Fibroblast of skin of abdomen (primary cell): ENCODE data around the gene DGCR2.

Experiments used
- DNase-seq: peaks from one replicate; pipeline ENCODE4 v3.0.0-alpha.2; 2013

The DGCR2 gene

DNA sequence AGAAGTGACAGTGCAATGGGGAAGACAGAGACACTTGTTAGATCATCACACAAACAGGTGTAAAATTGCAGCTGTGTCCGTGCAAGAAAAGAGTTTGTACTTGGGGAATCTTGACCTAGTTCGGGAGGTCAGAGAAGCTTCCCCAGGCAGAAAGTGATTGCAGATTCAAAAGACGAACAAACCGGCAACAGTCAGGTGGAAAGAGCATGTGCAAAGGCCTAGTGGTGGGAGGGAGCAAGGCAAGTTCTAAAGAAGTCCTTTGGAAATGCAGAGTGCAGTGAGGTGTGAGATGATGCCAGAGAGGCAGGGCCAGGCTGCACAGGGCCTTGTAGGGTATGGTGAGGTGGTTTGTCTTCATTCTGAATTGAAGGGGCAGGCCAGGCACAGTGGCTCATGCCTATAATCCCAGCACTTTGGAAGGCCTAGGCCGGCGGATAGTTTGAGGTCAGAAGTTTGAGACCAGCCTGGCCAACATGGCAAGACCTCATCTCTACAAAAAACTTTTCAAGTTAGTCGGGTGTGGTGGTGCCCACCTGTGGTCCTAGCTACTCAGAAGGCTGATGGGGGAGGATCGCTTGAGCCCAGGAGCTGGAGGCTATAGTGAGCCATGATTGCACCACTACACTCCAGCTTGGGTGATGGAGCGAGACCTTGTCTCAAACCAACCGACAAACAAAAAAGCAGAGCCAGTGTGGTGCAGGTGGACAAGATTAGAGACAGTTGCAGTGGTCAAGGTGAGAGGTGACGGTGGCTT, 24.2 kb upstream of the DGCR2 start:
- no peak for DNase-seq

DNA sequence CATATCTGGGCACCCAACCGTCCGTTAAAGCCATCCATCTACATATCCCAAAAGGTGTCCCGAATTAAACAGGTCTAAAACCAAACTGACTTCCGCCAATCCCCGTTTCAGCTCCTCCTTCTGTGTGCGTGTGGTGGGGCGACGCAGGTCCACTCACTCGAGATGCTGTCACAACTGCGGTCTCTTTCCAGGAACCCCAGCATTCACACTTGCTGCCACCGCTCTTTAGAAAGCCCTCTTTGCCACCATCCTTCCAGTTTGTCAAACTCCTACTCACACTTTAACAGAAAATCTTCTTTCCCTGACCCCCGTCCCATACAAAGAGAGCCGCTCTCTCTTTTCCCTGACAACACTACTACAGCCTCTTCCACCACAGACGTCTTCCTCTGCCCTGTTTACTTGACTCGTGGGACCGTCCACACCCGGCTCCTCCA, 21.8 kb upstream of the DGCR2 start:
- no peak for DNase-seq

DNA sequence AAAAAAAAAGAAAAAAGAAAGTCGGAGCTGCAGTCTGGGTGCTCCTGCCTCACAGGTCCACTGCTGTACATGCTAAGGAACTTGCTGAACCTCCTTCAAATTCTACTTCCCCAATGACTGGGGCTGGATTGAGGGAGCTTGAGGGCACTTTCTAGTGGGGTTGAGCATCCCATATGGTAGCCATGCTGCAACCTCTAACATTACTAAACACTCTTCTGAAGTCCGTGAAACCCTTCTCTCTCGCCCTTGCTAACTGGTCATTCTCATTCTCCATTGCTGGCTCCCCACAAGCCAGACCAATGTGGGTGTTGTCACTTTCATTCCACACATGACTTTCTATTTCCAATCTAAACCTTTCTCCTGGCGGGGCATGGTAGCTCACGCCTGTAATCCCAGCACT, 21.0 kb upstream of the DGCR2 start:
- no peak for DNase-seq

DNA sequence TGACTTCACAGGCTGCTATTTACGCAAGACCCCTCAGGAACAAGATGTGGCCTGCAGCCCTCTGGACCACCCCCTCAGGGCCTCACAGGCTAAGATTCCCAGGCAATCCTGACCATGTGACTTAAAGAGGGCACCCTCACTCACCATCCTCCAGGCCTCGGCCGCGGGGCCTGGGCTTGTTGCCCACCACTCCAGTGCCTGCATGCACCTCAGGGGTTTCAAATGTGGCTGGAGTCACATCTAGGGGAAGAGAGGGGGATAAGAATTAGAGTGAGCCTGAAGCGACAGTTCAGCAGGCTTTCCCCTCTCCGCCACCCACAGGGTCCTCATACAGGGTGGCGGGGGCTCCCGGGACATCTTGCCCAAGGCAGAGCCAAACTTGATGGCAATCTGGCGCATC, 20.2 kb upstream of the DGCR2 start:
- no peak for DNase-seq

DNA sequence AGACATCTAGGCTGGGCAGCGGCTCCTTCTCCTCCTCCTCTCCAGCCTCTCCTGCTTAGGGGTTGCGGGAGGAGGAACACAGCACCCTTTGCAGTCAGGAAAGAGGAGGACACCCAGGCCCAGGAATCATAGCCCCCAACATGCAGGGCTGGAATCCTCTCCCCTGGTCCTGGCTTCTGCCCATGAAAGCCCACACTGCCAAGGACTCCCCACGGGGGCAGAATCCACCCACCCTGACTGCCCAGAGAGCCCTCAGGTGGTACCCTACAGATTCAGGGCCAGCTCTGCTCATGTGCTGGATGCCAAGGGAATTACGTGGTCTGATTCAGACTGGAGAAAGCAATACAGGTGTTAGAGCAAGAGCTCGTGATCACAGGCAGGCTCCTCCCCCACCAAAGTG, 17.8 kb upstream of the DGCR2 start:
- DNase-seq, result no peak

DNA sequence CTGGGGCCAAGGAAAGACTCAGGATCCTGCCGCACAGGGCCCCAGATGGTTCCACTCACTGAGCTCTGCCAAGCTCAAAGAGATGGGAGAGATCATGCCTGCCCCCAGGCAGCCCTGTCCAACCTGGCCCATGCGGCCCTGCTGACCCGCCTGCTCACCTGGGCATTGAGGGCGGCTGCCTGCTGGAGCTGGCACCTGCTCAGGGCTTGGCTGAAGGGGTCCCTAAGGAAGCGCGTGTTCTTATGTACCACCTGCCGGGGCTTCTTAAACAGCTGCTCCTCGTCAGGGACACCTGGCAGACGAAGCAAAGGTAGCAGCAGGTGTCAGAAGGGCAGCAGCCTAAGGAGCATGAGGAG, 16.8 kb upstream of the DGCR2 start:
- DNase-seq, result no peak

DNA sequence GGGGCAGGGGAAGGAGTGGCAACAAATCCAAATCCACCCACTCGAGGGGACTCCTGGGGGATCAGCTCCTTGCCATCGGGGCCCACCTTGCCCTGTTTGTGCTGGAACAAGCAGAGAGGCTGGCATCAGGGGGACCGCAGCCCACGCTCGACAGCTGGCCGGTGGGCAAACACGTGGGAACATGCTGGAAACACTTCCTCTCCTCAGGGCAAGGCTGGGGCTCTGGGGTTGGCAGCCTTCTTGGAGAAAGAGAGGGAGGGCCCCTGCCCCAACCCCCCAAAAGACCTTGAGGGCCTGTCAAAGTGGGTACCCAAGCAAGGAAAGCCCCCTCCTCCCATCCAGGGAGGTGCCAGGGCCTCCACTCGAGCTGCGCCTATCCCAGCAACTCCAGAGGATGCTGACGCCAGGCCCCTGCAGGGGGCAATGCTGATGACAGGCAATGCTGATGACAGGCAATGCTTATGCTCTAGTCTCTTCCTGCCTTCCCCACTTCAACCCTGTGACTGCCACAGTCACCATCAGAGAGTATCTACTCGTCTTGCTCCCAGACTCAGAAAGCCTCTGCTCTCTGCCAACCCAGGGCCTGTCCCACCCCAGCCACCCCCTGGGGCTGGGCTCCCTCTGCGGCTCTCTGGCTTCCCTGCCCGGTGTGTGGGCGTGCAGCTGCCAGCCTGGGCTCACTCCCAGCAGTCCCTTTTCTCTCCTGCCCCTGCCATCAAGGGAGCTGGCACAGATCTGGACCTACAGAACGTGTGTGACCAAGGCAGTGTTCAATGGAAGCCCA, 16.2 kb upstream of the DGCR2 start:
- DNase-seq, result no peak

DNA sequence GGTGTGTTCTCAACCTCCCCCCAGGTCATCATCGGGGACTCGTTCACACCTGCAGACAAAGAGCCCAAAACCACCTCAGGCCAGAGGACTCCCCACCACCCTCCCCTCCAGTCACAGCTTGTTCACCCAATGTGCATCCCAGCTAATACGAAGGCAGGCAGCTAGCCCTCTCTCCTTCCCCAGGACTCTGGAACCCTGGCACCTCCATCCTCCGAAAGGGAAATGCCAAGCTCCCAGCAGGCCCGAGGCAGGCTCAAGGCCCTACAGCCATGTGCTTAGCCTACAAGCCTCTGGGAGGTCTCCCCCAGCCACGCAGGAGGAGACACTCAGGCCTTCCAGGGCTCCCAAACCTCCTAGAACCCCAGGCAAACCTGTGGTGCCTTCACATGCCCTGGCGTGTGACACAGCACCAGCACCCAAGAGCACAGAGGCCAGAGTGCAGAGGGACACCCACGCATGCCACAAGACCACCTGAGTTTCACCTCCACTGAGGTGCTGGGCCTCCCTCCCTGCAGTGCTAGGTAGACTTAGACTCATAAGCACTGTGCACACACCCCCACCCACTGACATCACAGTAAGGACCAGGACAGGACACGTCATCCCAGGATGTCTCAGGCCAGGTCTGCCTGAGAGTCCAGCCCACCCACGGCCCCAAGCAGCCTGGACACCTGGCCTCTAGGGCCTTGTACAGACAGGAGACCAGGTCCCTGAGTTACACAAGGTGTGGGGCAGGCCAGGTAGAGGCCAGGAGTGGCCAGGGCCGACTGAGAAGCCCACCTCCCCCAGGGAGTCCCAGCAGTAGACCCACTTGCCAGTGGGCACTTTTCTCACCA, 15.4 kb upstream of the DGCR2 start:
- DNase-seq, result no peak

DNA sequence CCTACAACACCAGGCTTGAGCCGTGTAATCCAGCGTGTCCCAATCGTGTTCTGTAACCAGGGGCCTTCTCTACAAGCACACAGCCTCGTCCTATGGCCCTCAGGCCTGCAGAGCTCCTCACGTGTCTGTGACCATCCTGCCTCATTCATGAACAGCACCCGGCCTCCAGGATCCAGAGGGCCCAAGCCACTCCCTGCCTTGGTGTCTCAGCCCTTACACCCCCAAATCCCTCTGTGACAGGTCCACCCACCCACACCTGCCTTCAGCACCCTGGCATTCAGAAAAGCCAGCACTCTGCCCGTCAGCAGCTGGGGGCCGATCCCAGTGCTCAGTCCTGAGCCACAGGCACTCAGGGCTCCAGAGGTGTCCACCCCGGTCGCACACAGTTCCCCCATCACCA, 14.7 kb upstream of the DGCR2 start:
- no peak for DNase-seq

DNA sequence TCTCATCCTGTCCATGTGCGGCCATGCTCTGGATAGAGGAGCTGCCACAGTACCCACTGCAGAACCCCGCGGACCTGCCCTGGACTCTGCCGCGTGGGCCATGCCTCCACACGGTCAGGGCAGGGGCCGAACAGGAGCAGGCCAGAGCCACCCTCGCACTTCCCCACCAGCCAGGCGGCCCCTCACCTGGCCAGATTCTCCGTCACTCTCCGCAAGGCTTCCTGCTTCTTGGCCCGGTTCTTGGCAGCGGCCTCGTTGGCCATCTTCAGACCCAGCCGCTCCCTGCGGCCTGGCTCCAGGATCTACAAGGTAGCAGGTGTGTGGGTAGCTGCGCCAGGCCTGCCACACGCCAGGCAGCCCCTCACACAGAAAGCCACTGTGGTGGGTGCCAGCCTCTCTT, 12.7 kb upstream of the DGCR2 start:
- no peak for DNase-seq

DNA sequence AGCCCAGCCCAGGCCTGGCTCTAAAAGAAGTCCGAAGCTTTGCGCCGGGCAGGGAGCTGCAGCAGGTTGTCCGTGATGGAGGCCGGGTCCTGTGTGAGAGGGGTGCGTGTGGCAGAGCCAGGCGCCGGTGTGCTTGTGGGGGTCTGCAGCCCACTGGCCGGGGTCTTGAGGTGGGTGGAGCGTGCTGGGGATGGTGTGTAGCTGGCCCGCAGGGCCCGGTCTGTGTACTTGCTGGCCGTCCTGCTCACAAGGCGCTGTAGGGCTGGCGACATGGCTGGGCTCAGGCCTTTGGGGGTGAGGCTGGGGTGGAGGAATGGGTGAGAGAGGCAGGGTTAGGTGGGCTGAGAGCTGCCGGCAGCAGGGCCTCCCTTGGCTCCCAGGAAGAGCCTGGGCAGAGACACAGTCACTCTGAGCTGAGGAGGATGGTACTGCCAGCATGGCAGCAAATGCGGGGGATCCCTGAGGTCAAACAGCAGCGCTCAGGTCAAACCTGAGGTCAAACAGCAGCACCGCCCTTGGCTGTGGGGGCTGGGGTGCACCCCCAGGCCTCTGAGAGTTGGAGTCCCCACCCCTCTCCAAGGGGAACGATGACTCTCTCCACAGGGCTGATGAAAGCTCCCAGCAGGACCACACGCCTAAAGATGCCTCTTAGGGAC, 12.1 kb upstream of the DGCR2 start:
- DNase-seq, result no peak

DNA sequence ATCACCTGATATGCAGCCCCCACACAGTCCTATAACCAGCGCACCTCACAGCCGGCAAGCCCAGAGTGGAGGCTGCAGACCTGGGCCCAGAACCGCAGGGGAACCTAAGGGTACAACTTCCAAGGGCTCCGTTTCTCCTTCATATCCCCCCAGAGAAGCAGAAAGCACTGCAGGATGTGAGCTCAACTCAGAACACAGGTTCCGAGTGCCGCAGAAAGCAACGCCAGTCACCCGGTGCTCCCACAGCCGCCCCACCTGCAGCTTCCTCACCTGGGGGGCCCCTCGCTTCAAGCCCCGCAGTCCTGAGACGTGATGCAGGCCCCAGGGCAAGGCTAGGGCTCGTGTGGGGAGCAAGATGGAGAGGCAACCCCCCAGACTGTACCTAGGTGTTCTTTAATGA, 11.3 kb upstream of the DGCR2 start:
- no peak for DNase-seq

DNA sequence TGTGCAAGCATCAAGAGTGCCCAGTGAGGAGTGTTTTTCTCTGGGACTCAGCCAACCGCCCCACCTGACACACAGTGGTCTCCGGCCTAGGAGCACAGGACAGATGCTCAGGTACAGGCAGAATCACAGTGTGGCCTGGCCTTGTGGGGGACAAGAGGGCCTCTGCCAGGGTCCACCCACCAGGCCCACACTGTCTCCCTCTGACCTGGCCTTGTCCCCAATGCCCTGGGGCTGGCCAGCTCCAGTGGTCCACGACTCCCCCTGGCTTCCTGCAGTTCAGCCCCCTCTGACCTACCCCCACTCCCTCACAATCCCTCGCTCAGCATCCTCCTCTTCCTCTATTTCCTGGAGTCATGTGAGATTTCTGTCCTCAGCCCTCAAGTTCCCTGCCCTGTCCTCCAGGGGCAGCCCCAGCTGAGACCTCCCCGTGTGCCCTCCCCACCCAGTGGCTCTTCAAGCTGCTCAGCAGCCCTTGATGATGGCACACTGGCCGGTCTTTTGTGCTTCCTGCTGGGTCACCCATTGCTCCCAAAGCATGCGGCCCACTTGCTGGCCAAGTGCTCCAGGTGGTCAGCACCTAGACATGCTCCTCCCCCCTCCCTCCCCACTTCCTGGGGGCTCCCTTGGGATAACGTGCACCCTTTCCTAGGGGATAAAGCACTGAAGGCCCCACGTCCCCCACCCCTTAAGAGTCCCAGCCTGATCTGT, 10.6 kb upstream of the DGCR2 start:
- no peak for DNase-seq

DNA sequence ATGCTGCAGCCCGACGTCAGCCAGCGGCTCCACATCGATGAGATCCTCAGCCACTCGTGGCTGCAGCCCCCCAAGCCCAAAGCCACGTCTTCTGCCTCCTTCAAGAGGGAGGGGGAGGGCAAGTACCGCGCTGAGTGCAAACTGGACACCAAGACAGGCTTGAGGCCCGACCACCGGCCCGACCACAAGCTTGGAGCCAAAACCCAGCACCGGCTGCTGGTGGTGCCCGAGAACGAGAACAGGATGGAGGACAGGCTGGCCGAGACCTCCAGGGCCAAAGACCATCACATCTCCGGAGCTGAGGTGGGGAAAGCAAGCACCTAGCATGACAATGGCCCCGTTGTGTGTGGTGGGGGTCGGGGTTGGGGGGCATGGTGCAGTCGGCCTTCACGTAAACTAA, 9.9 kb upstream of the DGCR2 start:
- no peak for DNase-seq

DNA sequence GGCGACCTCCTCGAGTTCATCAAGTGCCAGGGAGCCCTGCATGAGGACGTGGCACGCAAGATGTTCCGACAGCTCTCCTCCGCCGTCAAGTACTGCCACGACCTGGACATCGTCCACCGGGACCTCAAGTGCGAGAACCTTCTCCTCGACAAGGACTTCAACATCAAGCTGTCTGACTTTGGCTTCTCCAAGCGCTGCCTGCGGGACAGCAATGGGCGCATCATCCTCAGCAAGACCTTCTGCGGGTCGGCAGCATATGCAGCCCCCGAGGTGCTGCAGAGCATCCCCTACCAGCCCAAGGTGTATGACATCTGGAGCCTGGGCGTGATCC, 9.4 kb upstream of the DGCR2 start:
- no peak for DNase-seq

DNA sequence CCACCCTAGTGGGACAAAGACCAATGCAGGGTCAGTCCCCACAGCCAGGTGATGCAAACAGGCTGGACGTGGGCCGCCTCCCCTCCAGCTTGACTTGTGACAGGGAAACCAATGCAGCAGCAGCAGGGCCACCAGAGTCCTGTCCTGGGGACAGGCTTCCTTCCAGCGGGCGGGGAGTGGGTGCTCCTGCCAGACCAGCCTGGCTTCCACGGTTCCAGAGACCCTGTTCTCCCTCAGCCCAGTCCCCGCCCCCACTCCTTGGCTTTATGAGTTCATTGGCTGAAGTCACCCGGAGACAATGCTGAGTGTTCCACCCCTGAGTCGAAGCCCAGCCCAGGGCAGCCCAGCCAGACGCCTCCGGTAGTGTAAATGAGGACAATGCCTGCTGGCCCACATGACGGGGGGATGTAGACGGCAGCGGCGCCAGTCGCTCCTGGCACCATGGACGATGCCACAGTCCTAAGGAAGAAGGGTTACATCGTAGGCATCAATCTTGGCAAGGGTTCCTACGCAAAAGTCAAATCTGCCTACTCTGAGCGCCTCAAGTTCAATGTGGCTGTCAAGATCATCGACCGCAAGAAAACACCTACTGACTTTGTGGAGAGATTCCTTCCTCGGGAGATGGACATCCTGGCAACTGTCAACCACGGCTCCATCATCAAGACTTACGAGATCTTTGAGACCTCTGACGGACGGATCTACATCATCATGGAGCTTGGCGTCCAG, 8.9 kb upstream of the DGCR2 start, which contains the start of gene TSSK2:
TSSK2 (plus strand) TSS at position 350 of the 726 bp plus-strand sequence; CDS start at position 442, 92 bp downstream.
- DNase-seq, result no peak

DNA sequence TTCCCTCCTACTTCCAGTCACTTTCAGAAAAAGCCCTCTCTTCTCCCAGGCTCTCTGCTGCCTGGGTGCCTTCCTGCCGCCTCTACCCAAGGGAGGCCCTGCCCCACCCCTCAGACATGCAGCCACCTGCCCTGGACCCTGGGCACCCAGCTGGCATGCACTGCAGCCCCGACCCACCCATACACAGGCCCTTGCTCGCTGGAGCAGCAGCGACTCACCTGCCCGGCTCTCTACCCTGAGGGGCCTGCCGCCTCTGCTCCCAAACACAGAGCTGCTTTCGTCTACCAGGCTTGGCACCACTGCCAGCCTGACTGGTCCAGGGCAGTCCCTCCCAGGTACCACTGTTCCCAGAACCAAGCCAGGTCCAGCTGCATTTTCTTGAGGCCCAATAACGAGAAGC, 7.7 kb upstream of the DGCR2 start:
- no peak for DNase-seq

DNA sequence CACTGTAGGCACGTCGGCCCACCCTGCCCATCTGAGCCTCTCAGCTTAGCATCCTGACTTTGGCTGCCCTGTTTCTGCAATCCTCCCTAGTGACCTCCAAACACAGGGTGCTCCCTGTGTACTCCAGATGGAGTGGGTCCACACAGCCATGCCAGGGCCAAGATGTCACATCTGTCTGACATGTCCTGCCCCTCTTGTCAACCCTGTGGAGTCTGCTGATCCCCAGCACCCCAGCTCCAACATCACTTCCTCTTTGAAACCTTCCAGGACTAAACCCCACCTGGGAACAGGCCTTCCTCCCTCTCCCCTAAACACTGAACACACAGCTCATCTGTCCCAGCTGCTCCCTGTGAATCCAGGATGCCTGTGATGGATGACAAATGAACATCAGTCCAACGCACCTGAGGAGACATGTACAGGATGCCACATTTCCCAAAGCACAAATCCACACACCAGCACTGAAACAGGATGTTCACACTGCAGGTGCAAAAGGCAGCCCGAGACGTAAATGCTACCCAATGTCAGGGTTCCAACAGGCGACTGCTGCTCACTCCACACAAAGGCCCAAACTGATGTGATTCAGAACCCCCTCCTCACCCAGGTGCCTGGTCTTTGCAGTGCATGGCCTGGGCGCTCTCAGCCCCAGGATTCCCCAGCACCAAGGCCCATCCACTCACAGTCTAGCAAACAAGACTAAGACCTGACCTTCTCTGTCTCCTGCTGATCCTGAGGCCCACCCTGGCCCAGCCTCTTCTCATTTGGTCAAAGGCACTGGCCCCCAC, 6.9 kb upstream of the DGCR2 start:
- no peak for DNase-seq

DNA sequence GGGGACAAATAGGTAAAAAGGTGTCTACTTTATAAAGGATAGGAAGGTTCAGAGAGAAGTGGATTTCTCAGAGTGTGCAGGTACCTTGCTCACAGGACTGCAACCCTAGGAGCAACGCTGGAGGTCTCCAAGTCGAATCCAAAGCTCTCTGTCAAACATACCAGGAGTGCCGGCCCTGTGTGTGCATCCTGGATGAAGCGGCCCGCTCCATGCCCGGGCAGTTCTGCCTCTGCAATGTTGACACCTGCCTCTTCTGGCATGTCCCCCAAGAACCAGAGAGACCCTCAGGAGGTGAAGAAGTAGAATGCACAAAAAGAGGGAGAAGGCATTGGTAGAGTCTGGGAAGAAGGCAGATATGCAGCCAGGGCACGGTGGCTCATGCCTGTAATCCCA, 5.8 kb upstream of the DGCR2 start:
- no peak for DNase-seq

DNA sequence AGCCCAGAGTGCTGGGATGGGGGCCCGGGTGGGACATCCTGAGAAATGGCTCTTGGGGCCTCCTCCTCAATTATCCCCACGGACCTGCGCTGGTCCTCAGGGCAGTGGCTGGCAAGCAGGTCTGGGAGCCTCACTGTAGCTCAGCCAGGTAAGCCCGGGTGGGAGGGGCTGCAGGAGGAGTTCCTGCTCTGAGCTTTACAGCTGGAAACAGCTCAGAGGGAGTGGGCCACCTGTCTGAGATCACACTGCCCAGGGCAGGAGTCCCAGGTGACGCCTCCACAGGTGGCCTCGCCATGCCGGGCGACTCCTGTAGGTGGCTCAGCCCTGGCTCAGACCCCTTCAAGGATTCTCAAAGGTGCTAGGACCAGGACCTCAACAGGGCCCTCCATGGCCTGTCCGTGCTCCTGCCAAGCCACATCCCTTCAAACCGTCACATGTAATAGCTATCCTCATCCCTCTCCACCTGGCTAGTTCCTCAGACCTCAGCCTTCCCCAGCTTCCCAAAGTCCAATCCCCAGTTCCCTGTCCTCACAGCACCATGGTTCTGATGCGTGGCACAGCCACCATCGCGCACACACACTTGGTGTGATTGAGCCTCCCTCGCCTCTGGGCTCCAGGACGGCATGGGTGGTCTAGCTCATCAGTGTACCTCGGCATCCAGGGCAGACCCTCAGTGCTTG, 5.3 kb upstream of the DGCR2 start:
- DNase-seq, result no peak
